ENCODE data around the gene INPP5A.

DNA sequence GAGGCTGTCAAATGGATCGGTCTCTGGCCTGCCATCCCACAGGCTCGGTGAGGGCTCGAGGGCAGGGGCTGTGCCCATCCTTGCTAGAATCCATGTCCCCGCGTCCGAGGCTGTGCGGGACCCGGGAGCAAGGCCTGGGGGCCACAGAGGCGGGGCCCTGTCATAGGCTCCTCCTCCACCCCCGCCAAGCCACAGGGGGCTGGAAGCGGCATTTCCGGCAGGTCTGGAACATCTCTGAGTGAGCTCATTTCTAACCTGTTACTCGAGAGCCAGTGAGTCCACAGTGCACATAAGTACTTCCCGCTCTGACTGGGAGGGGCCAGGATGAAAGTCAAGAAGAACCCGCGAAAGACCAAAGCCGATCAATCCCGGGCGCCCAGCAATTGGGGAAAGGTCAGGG lies 190.7 kb downstream of the INPP5A start:
- TF ChIP-seq, protein P1, sequence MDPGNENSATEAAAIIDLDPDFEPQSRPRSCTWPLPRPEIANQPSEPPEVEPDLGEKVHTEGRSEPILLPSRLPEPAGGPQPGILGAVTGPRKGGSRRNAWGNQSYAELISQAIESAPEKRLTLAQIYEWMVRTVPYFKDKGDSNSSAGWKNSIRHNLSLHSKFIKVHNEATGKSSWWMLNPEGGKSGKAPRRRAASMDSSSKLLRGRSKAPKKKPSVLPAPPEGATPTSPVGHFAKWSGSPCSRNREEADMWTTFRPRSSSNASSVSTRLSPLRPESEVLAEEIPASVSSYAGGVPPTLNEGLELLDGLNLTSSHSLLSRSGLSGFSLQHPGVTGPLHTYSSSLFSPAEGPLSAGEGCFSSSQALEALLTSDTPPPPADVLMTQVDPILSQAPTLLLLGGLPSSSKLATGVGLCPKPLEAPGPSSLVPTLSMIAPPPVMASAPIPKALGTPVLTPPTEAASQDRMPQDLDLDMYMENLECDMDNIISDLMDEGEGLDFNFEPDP (CRISPR knock-in tag; IDR thresholded peaks at IDR 0.05): no peak
- TF ChIP-seq HOXB6 (CRISPR knock-in tag; IDR thresholded peaks at IDR 0.05; ENCODE audit: borderline replicate concordance): no peak
- no peak for TF ChIP-seq ELF4 (CRISPR knock-in tag; IDR thresholded peaks at IDR 0.05)
- TF ChIP-seq DNMT1 (IDR thresholded peaks at IDR 0.05): no peak
- TF ChIP-seq MCM3 (IDR thresholded peaks at IDR 0.05): no peak
- no peak for TF ChIP-seq SNIP1 (IDR thresholded peaks at IDR 0.05; ENCODE audit: low read depth)

All from K562 (cell line).